CD14-positive monocyte (primary cell): Measurements from ENCODE around the gene SRGAP1. TPM values are rescaled to one million over a fixed set of nuclear protein-coding genes. Genes with fewer than 3 reads are reported as not detected.

Experiments used
- DNase-seq, 3 donors: peaks; one replicate each; pipeline ENCODE4 v3.0.0-alpha.2; 2011 to 2022
- H2AFZ ChIP-seq: 2 replicates; pipeline ENCODE4 v1.6.0; 2012; ENCODE audit warnings: mild to moderate bottlenecking, low read depth, low read length, inconsistent platforms; ENCODE audit not compliant: insufficient read depth, poor library complexity, severe bottlenecking
- H3K27ac ChIP-seq, 2 donors: 1 replicate in 1 of 2; 2 replicates in 1 of 2; pipeline ENCODE4 v1.5.1; 2012 to 2013; ENCODE audit warnings: low read length in 2 of 2, control low read depth in 1 of 2, inconsistent platforms in 1 of 2, low read depth in 1 of 2, mild to moderate bottlenecking in 1 of 2
- H3K27me3 ChIP-seq, 2 donors: one replicate each; pipeline versions ENCODE4 v1.6.0 to v1.6.1; 2011 to 2013; ENCODE audit warnings: low read length in 2 of 2; ENCODE audit not compliant: control insufficient read depth in 2 of 2, insufficient read depth in 2 of 2
- H3K36me3 ChIP-seq, 2 donors: replicated peaks in 1 of 2; 1 replicate in 1 of 2; 2 replicates in 1 of 2; pipeline versions ENCODE4 v1.5.1 to v1.6.1; 2012 to 2013; ENCODE audit warnings: low read length in 2 of 2, control low read depth in 1 of 2, inconsistent platforms in 1 of 2, mild to moderate bottlenecking in 1 of 2; ENCODE audit not compliant: insufficient read depth in 2 of 2, control insufficient read depth in 1 of 2
- H3K4me1 ChIP-seq, 2 donors: 1 replicate in 1 of 2; 2 replicates in 1 of 2; pipeline versions ENCODE4 v1.5.1 to v1.6.1; 2012 to 2013; ENCODE audit warnings: low read length in 2 of 2, control low read depth in 1 of 2, inconsistent platforms in 1 of 2, mild to moderate bottlenecking in 1 of 2, moderate library complexity in 1 of 2; ENCODE audit not compliant: insufficient read depth in 2 of 2, control insufficient read depth in 1 of 2
- H3K4me2 ChIP-seq: replicated peaks from 2 replicates; pipeline ENCODE3; 2012; ENCODE audit warnings: low read length, moderate library complexity, mild to moderate bottlenecking; ENCODE audit not compliant: poor library complexity, severe bottlenecking; ENCODE audit errors: extremely low read depth
- H3K4me3 ChIP-seq, 3 experiments: fragments of 200-600 bp in 1 of 3; sonication (generic) in 1 of 3; replicated peaks in 1 of 3; 1 replicate in 2 of 3; 2 replicates in 1 of 3; pipeline ENCODE4 v1.5.1; 2011 to 2013; ENCODE audit warnings: low read length in 3 of 3, mild to moderate bottlenecking in 3 of 3, control low read depth in 2 of 3, low read depth in 2 of 3, inconsistent platforms in 1 of 3, moderate library complexity in 1 of 3
- H3K79me2 ChIP-seq: 2 replicates; pipeline ENCODE4 v1.6.0; 2012; ENCODE audit warnings: mild to moderate bottlenecking, control low read depth, inconsistent platforms, low read length, moderate library complexity; ENCODE audit not compliant: insufficient read depth
- H3K9ac ChIP-seq: 2 replicates; pipeline ENCODE4 v1.6.0; 2017; ENCODE audit warnings: low read length, mild to moderate bottlenecking; ENCODE audit not compliant: insufficient read depth, poor library complexity, severe bottlenecking
- H3K9me3 ChIP-seq, 2 donors: replicated peaks in 1 of 2; 1 replicate in 1 of 2; 2 replicates in 1 of 2; pipeline versions ENCODE4 v1.5.1 to v1.6.1; 2012 to 2013; ENCODE audit warnings: low read length in 2 of 2, control low read depth in 1 of 2; ENCODE audit not compliant: control insufficient read depth in 1 of 2, insufficient read depth in 1 of 2
- H4K20me1 ChIP-seq: 2 replicates; pipeline ENCODE4 v1.6.0; 2012; ENCODE audit warnings: mild to moderate bottlenecking, low read length, control low read depth, moderate library complexity; ENCODE audit not compliant: insufficient read depth
- H3K27ac Mint-ChIP-seq, 7 donors: one replicate each; pipeline ENCODE4 v1.8.0; 2020; ENCODE audit warnings: mild to moderate bottlenecking in 7 of 7, mixed read lengths in 7 of 7, moderate library complexity in 6 of 7, inconsistent platforms in 2 of 7
- H3K27me3 Mint-ChIP-seq, 3 donors: one replicate each; pipeline ENCODE4 v1.8.0; 2021 to 2022; ENCODE audit warnings: low read depth in 3 of 3, mild to moderate bottlenecking in 3 of 3, mixed read lengths in 3 of 3, moderate library complexity in 3 of 3, inconsistent platforms in 1 of 3
- H3K36me3 Mint-ChIP-seq, 2 donors: one replicate each; pipeline ENCODE4 v1.8.0; 2020; ENCODE audit warnings: mixed read lengths in 2 of 2, inconsistent platforms in 1 of 2, mild to moderate bottlenecking in 1 of 2
- H3K4me1 Mint-ChIP-seq: one replicate; pipeline ENCODE4 v1.8.0; 2020; ENCODE audit warnings: mild to moderate bottlenecking, mixed read lengths
- H3K4me3 Mint-ChIP-seq, 2 donors: one replicate each; pipeline ENCODE4 v1.8.0; 2020; ENCODE audit warnings: mild to moderate bottlenecking in 2 of 2, mixed read lengths in 2 of 2, moderate library complexity in 1 of 2
- H3K9me3 Mint-ChIP-seq, 7 donors: one replicate each; pipeline ENCODE4 v1.8.0; 2020 to 2022; ENCODE audit warnings: mixed read lengths in 7 of 7, mild to moderate bottlenecking in 6 of 7, moderate library complexity in 6 of 7, inconsistent platforms in 2 of 7
- WGBS: methylation state at CpG from one replicate; pipeline ENCODE4 v1.1.5; 2013; ENCODE audit warnings: missing lambda C conversion rate; ENCODE audit not compliant: insufficient coverage; 5-methylcytosine and 5-hydroxymethylcytosine counted together
- intact Hi-C, 2 donors: fragments of 100-400 bp; cut with micrococcal nuclease; formaldehyde crosslinking; loops; one replicate each; pipeline versions ENCODE4 v1.15.0 to v1.15.1; 2023
- polyA plus RNA-seq, 3 donors: library from polyadenylated mRNA; depleted of rRNA in 1 of 3; unstranded in 2 of 3; stranded (reverse) in 1 of 3; fragments of 300-500 nt in 2 of 3; fragments of >200 nt in 1 of 3; fragmentation: Illumina TruSeq in 2 of 3; gene quantifications; 1 replicate in 2 of 3; 2 replicates in 1 of 3; pipeline ENCODE4 v1.2.3, GENCODE V29; 2012 to 2021
- TF ChIP-seq, protein P1 (sequence below): fragments of 200-600 bp; IDR thresholded peaks from one replicate; pipeline ENCODE4 v1.8.0; 2022; ENCODE audit warnings: antibody characterized with exemption, mild to moderate bottlenecking

Gene SRGAP1
- polyA plus RNA-seq, 3 donors: 0.05 to 0.52 (median 0.07) TPM

DNA sequence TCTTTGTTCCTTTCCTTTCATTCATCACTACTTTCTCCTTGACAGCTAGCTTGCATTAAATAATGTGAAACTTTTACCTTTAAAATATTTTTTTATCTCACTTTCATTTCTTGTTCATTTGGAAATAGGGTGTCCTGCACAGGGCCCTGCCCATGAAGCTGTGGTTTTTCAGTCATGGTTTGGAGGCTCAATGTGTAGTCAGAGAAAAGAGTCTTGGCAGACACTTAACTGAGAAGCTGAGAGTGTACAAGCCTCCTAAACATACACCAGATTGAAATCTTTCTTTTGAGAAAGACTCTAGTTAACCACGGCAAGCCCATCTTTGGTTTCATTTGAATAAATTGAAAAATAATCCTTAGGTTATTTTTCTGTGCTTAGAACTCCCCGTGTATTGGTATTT, 303.4 kb downstream of the SRGAP1 start:
- H3K4me1 Mint-ChIP-seq: peaks cover 5% of the 10 kb centered on the region
- H3K27ac Mint-ChIP-seq: no peak overlapping the region
- H3K9ac ChIP-seq: no peak overlapping the region
- WGBS: 100% methylated on average over 1 of the region's 2 CpGs
- no peak overlapping the region for H3K4me3 Mint-ChIP-seq
- no peak overlapping the region for H3K27ac ChIP-seq
- H3K4me3 ChIP-seq: no peak overlapping the region
- H3K36me3 Mint-ChIP-seq: no peaks in the 10 kb centered on the region
- peaks cover 0 to 3% (median 0%) of the 10 kb centered on the region in 7 donors for H3K9me3 Mint-ChIP-seq
- no peak for DNase-seq
- TF ChIP-seq, protein P1, sequence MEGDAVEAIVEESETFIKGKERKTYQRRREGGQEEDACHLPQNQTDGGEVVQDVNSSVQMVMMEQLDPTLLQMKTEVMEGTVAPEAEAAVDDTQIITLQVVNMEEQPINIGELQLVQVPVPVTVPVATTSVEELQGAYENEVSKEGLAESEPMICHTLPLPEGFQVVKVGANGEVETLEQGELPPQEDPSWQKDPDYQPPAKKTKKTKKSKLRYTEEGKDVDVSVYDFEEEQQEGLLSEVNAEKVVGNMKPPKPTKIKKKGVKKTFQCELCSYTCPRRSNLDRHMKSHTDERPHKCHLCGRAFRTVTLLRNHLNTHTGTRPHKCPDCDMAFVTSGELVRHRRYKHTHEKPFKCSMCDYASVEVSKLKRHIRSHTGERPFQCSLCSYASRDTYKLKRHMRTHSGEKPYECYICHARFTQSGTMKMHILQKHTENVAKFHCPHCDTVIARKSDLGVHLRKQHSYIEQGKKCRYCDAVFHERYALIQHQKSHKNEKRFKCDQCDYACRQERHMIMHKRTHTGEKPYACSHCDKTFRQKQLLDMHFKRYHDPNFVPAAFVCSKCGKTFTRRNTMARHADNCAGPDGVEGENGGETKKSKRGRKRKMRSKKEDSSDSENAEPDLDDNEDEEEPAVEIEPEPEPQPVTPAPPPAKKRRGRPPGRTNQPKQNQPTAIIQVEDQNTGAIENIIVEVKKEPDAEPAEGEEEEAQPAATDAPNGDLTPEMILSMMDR: no peak
- H3K27me3 ChIP-seq: no peaks in the 10 kb centered on the region
- no peaks in the 10 kb centered on the region for H4K20me1 ChIP-seq
- no peaks in the 10 kb centered on the region for H3K9me3 ChIP-seq
- no peaks in the 10 kb centered on the region for H3K79me2 ChIP-seq
- intact Hi-C loops: no loop called here
- no peaks in the 10 kb centered on the region for H3K36me3 ChIP-seq
- H2AFZ ChIP-seq: no peak overlapping the region
- H3K4me2 ChIP-seq: no peak overlapping the region
- peaks cover 2 to 5% (median 4%) of the 10 kb centered on the region in 3 donors for H3K27me3 Mint-ChIP-seq
- H3K4me1 ChIP-seq: no peaks in the 10 kb centered on the region

DNA sequence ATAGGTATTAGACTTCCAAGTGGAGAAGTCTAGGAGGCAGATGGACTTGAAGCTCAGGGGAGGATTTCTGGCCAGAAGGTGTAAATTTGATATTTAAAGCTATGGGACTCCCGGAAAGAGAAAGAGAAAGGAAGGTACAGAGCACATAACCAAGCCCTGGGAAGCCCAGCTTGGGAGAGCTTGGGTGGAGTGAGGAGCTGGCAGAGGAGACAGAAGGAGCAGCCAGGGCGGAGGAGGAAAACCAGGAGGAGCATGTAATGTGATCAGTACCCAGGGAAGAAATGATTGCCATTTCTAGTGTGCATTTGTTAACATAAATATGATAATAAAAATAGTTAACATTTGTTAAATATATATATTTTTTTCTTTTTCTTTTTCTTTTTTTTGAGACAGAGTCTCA, 310.2 kb downstream of the SRGAP1 start:
- H3K27me3 Mint-ChIP-seq: peaks cover 0 to 2% (median 0%) of the 10 kb centered on the region in 3 donors
- Histone ChIP-seq H3K4me3 (no peak overlapping the region), H3K79me2 (no peaks in the 10 kb centered on the region), H3K9ac (no peak overlapping the region), H4K20me1 (no peaks in the 10 kb centered on the region), H3K4me1 (no peaks in the 10 kb centered on the region), H3K4me2 (no peak overlapping the region), H3K27ac (no peak overlapping the region), H2AFZ (no peak overlapping the region), H3K9me3 (no peaks in the 10 kb centered on the region), H3K36me3 (no peaks in the 10 kb centered on the region), H3K27me3 (no peaks in the 10 kb centered on the region)
- peaks cover 0 to 9% (median 3%) of the 10 kb centered on the region in 7 donors for H3K9me3 Mint-ChIP-seq
- no peaks in the 10 kb centered on the region for H3K36me3 Mint-ChIP-seq
- DNase-seq: no peak
- 100% methylated on average over 1 of the region's 2 CpGs for WGBS
- peaks cover 3% of the 10 kb centered on the region for H3K4me1 Mint-ChIP-seq
- H3K27ac Mint-ChIP-seq: no peak overlapping the region
- intact Hi-C loops: no loop called here
- no peak overlapping the region for H3K4me3 Mint-ChIP-seq
- TF ChIP-seq, protein P1: no peak
